Hepatic stellate cell (primary cell): Measurements from ENCODE around the gene AKR7A2.
"Not testable (repeated sequence)": the region's sequence is repeated elsewhere in the genome, so short reads cannot be mapped to it uniquely, and the experiment has no call there.

ENCODE experiments used
- DNase-seq: peaks from one replicate; pipeline ENCODE4 v3.0.0; 2011; ENCODE audit warnings: low spot score

AKR7A2 gene

DNA sequence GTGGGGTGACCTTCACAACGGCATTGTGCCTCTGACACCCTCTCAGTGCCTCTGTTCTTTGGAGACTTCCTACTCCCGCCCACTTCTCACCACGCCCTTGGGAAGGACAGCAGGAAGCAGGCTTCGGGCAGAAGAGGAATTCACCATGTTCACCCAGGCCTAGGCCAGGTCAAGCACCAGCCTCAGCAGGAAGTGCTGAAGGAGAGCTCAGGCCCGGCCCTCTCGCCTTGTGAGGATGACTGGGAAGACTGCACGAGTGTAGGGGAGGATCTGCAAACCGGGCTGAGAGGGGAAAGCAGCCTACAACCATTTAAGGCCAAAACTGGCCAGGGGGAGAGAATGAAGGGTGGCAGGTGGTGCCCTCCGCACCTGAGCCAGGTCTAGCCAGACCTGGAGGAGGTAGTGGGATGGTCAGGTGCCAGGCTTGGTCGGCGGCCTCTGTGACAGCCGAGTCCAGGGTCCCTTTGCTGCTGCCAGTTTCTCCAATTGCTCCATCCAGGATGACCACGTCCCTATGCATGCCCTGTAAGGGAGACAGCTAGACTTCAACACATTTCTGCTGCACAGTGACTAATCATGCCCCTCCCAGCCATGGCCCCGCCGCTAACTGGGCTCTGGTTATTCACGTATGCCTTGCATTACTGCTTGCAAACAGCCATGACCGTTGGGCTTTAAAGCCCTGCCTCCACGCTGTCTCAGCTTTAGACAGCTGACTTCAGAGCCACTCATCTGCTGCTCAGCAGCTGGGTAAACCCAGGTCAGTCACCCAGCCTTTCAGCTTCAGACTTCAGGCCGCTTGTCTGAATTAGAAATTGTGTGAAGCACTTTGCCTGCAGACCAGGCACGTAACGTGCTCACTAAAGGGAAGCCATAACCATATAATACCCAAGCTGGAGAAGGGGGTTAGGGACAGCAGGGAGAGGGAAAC, 51.5 kb downstream of the AKR7A2 start:
- peak; percentile 38 for DNase-seq

DNA sequence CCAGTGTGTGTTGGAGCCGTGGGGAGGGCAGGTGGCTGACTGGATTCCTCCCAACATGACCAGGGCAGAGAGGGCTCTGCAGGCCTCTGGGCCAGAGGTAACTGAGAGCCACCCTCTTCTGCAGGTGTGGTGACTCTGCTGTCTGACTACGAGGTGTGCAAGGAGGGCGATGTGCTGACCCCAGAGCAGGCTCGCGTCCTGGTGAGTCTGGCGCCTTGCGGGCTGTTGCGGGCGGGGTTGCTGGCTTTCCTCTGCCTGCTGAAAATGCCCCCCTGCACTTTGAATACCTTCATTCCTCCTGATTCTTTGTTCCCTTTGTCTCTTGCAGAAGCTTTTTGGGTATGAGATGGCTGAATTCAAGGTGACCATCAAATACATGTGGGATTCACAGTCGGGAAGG, 53.6 kb downstream of the AKR7A2 start:
- no peak for DNase-seq

DNA sequence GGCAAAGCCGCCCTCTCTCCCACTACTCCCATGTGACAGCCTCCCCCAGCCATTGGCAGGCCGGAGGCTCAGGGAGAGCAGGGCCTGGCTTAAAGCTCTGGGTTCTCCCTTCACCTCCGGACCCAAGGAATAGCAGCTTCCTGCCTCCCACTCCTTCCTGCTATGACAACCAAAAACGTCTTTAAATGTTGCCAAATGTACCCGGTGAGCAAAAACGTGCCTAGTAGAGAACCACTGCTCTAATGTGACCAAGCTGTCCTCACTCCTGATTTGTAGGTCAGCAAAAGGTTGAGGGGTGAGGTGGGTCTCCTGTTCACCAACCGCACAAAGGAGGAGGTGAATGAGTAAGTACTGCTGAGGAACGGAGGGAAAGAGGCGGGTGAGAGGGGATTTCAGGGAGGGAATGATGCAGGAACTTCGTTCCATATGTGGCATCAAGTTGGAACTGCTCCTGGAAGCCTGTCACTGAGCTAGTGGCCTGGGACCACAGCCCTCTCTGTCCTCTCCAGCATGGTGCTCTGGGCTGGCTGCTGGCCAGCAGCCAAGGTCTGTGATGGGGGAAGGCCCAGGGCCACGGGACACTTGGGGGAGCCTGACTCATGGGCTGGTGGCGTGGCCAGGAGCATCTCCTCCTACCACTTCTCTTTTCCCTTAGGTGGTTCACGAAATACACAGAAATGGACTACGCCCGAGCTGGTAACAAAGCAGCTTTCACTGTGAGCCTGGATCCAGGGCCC, 54.6 kb downstream of the AKR7A2 start:
- DNase-seq = no peak

DNA sequence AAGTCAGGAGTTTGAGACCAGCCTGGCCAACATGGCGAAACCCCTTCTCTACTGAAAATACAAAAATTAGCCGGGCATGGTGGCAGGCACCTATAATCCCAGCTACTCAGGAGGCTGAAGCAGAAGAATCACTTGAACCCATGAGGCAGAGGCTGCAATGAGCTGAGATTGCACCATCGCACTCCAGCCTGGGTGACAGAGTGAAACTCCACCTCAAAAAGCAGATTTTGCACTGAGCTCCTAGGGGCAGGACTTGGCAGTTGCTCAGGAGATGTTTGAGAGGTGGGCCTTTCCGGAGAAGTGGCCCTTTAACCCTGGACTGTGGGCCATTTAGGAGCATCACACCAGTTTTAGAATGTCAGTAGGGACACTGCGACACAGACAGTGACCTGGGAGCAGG, 55.6 kb downstream of the AKR7A2 start:
- not testable (repeated sequence) for DNase-seq

DNA sequence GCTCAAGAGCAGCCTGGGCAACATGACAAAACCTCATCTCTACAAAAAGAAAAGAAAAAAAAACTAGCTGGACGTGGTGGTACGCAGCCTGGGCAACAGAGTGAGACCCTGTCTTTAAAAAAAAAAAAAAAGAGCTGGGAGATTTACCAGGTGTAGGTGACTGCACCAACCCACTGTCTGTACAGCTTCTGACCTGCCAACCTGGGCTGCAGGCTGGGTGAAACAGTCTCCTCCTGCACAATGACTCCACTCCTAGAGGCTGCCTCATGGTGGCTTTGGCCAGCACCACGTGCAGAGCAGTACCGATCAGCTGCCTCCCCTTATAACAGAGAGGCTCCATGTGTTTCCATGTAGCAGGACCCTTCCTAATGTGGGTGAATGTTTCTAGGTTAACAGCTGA, 56.7 kb downstream of the AKR7A2 start:
- no peak for DNase-seq

DNA sequence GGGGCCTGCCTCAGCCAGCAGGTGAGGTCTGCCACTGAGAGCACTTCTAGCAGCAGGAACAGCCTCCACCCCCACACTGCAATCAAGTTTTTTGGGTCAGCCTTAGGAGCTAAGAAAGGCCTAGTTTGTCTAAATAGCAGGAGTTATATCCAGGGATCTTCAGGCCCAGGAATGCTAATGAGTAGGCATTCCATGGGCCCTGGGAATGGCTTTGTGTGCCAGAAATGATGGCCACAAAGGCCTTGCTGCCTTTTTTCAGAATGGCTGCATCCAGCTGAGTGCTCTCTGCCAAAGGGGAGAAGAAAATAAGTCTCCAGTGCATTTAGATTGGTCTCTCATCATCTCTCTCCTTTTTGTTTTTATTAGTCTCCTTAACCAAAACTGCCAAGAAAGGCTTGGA, 57.5 kb downstream of the AKR7A2 start:
- DNase-seq = no peak
